Heart left ventricle (tissue), 16 donors: Measurements from ENCODE around the gene TAOK3. TPM values are rescaled to one million over a fixed set of nuclear protein-coding genes. Genes with fewer than 3 reads are reported as not detected.

Experiments
- ATAC-seq, 4 donors: fragments of 200-7000 bp; cut with Tn5 transposase; one replicate each; pipeline ENCODE4 v1.9.1; 2020 to 2022; ENCODE audit warnings: moderate library complexity in 4 of 4, mild to moderate bottlenecking in 3 of 4, moderate number of reproducible peaks in 1 of 4
- DNase-seq, 5 donors: peaks; one replicate each; pipeline ENCODE4 v3.0.0-alpha.2; 2020
- H3K27ac ChIP-seq, 12 donors: fragments of 200-600 bp; sonication (generic) in 4 of 12; one replicate each; pipeline versions ENCODE4 v1.5.0 to v1.8.0; 2016 to 2022; ENCODE audit warnings: mild to moderate bottlenecking in 2 of 12
- H3K27me3 ChIP-seq, 9 donors: fragments of 200-600 bp; sonication (generic) in 2 of 9; one replicate each; pipeline versions ENCODE4 v1.5.1 to v1.8.0; 2016 to 2022; ENCODE audit warnings: mild to moderate bottlenecking in 3 of 9
- H3K36me3 ChIP-seq, 9 donors: fragments of 200-600 bp; sonication (generic) in 2 of 9; one replicate each; pipeline versions ENCODE4 v1.5.0 to v1.8.0; 2018 to 2022; ENCODE audit warnings: mild to moderate bottlenecking in 2 of 9
- H3K4me1 ChIP-seq, 12 donors: fragments of 200-600 bp; sonication (generic) in 4 of 12; one replicate each; pipeline versions ENCODE4 v1.5.0 to v1.8.0; 2016 to 2022; ENCODE audit warnings: mild to moderate bottlenecking in 3 of 12
- H3K4me3 ChIP-seq, 12 donors: fragments of 200-600 bp; sonication (generic) in 4 of 12; one replicate each; pipeline versions ENCODE4 v1.5.0 to v1.8.0; 2017 to 2022; ENCODE audit warnings: mild to moderate bottlenecking in 9 of 12, moderate library complexity in 4 of 12
- H3K9me3 ChIP-seq, 12 donors: fragments of 200-600 bp; sonication (generic) in 4 of 12; one replicate each; pipeline versions ENCODE4 v1.5.0 to v1.8.0; 2016 to 2022; ENCODE audit warnings: mild to moderate bottlenecking in 1 of 12
- CTCF ChIP-seq, 12 donors: fragments of 200-600 bp; sonication (generic) in 4 of 12; IDR thresholded peaks; one replicate each; pipeline versions ENCODE4 v1.5.0 to v1.8.0; 2018 to 2022; ENCODE audit warnings: antibody characterized with exemption in 12 of 12, mild to moderate bottlenecking in 5 of 12
- POLR2A ChIP-seq, 2 donors: fragments of 450-650 bp; IDR thresholded peaks; one replicate each; pipeline ENCODE4 v1.6.1; 2017; ENCODE audit warnings: antibody characterized with exemption in 2 of 2, mild to moderate bottlenecking in 2 of 2, moderate library complexity in 2 of 2
- WGBS, 4 donors: extraction: QIAGEN DNeasy Blood & Tissue Kit in 2 of 4; methylation state at CpG; one replicate each; pipeline versions ENCODE4 v1.1.5 to v1.1.7; 2013 to 2018; 5-methylcytosine and 5-hydroxymethylcytosine counted together
- intact Hi-C, 10 donors: fragments of 100-400 bp; cut with DNase I; formaldehyde crosslinking; loops; one replicate each; pipeline versions ENCODE4 v1.11.1 to v1.14.2; 2022
- polyA plus RNA-seq, 2 donors: library from polyadenylated mRNA; stranded (reverse); fragments of 200-250 nt; gene quantifications; one replicate each; pipeline ENCODE4 v1.2.3, GENCODE V29; 2013
- total RNA-seq, 9 donors: library from RNA; depleted of rRNA in 2 of 9; stranded (reverse); fragments of >200 nt in 2 of 9; fragmentation: NEBNext Ultra II Directional in 3 of 9; extraction: Animal tissue kit (Norgen Biotek cat#: 25700) in 3 of 9; gene quantifications; one replicate each; pipeline versions ENCODE4 v1.1.0 to v1.2.4, GENCODE V29; 2016 to 2023
- donor health status: ischemic (EF 13 %, LVEDD 7.1; RV severe dilation, severe dysfunction).
- donor health status: healthy with polysubstance abuse.
- donor health status: DM: no; HTN: yes; CAD: no.
- donor health status: DM: no; HTN: no; CAD: no.
- donor health status: ischemic (EF 25% LVEDD 6.9; RV normal size, moderate dysfunction).
- donor health status: ischemic (EF 25% LVEDD 5.7; RV mildly dilated, moderate dysfunction).
- donor health status: healthy.
- donor health status: DM: yes; HTN: yes; CAD: no.
- donor health status: ischemic (EF 35%, LVEDD 5.7; RV mildly dilated, moderate dysfunction).
- donor health status: nonischemic (EF 11% LVEDD 7.7; RV severe dilation, severe dysfunction).
- donor health status: DM: yes; HTN: yes; CAD: no.
- donor health status: PGD.
- donor health status: ischemic (EF 29% LVEDD 5.4; RV normal size, mild dysfunction).
- donor health status: nonischemic (EF 23%, LVEDD 6.1; RV moderate dilation, normal function).

TAOK3 gene
- total and polyA plus RNA-seq, 11 donors: 11.8 to 26.6 (median 22.2) TPM

- no peaks in the 10 kb centered on the region for H3K9me3 ChIP-seq
- no peak overlapping the region for H3K27ac ChIP-seq
- DNase-seq (no peak), ATAC-seq (no peak)
- no peak for TF ChIP-seq CTCF (IDR thresholded peaks at IDR 0.05)
- no peak for TF ChIP-seq POLR2A (IDR thresholded peaks at IDR 0.05)
- 66 to 73% (median 69%) methylated on average over 5 of the region's 5 CpGs for WGBS, 4 donors
- H3K4me3 ChIP-seq: no peak overlapping the region
- intact Hi-C loops: no loop called here
- no peaks in the 10 kb centered on the region for H3K27me3 ChIP-seq
- H3K36me3 ChIP-seq: peaks cover 0 to 71% (median 50%) of the 10 kb centered on the region in 9 donors
- peaks cover 0 to 20% (median 0%) of the 10 kb centered on the region in 12 donors for H3K4me1 ChIP-seq
Observed at GRCh38 chr12:118151755-118152154, 221.0 kb downstream of the TAOK3 start.

- H3K27ac ChIP-seq: peak overlapping the region in 1 of 12 donors; percentile 14
- no peaks in the 10 kb centered on the region for H3K27me3 ChIP-seq
- peaks cover 0 to 20% (median 0%) of the 10 kb centered on the region in 12 donors for H3K4me1 ChIP-seq
- H3K9me3 ChIP-seq: no peaks in the 10 kb centered on the region
- 41 to 45% (median 43%) methylated on average over 7 of the region's 7 CpGs for WGBS, 4 donors
- H3K4me3 ChIP-seq: no peak overlapping the region
- ATAC-seq (peak; percentile 60 to 75 (median 73)), DNase-seq (peak in 2 of 5 donors; percentile 46 to 50)
- intact Hi-C loops: no loop called here
- H3K36me3 ChIP-seq: peaks cover 0 to 79% (median 57%) of the 10 kb centered on the region in 9 donors
- TF ChIP-seq POLR2A (IDR thresholded peaks at IDR 0.05) (no peak), CTCF (IDR thresholded peaks at IDR 0.05) (no peak)
Observed at GRCh38 chr12:118150625-118151024, 222.1 kb downstream of the TAOK3 start.

- ATAC-seq (peak; percentile 49 to 65 (median 64)), DNase-seq (no peak)
- 48 to 66% (median 62%) methylated on average over 5 of the region's 5 CpGs for whole genome bisulfite sequencing, 4 donors
- peaks cover 0 to 97% (median 71%) of the 10 kb centered on the region in 9 donors for H3K36me3 ChIP-seq
- H3K27me3 ChIP-seq: no peaks in the 10 kb centered on the region
- H3K9me3 ChIP-seq: no peaks in the 10 kb centered on the region
- peaks cover 0 to 20% (median 0%) of the 10 kb centered on the region in 12 donors for H3K4me1 ChIP-seq
- TF ChIP-seq CTCF (IDR thresholded peaks at IDR 0.05) (no peak), POLR2A (IDR thresholded peaks at IDR 0.05) (no peak)
- H3K4me3 ChIP-seq: no peak overlapping the region
- peak overlapping the region in 11 of 12 donors; percentile 7 to 77 (median 62) for H3K27ac ChIP-seq
- intact Hi-C loops: no loop called here
Observed at GRCh38 chr12:118148287-118148686, 224.4 kb downstream of the TAOK3 start.

GRCh38 chr12:118145798-118146156 lies 226.9 kb downstream of the TAOK3 start:
- Histone ChIP-seq H3K4me3 (no peak overlapping the region), H3K9me3 (no peaks in the 10 kb centered on the region), H3K36me3 (peaks cover 0 to 97% (median 79%) of the 10 kb centered on the region in 9 donors), H3K4me1 (peaks cover 0 to 20% (median 0%) of the 10 kb centered on the region in 12 donors), H3K27me3 (no peaks in the 10 kb centered on the region), H3K27ac (no peak overlapping the region)
- ATAC-seq: no peak
- TF ChIP-seq CTCF (IDR thresholded peaks at IDR 0.05) (no peak), POLR2A (IDR thresholded peaks at IDR 0.05) (no peak)
- intact Hi-C loops: no loop called here
- WGBS, 4 donors: 84 to 88% (median 86%) methylated on average over 9 of the region's 9 CpGs
- DNase-seq: no peak
